HepG2 (cell line): Measurements from ENCODE around the gene MEMO1.

Experiments used
- BRCA1 ChIP-seq: sonication (generic); formaldehyde crosslinking; IDR thresholded peaks from 2 replicates; pipeline ENCODE4 v1.4.0; 2020; ENCODE audit warnings: missing genetic modification reagents
- HMG20B ChIP-seq: conservative IDR thresholded peaks from 2 replicates; pipeline ENCODE4 v1.6.1; 2016; ENCODE audit warnings: missing genetic modification reagents, missing compliant biosample characterization
- NR2F2 ChIP-seq: IDR thresholded peaks from 2 replicates; pipeline ENCODE4 v1.6.1; 2012; ENCODE audit warnings: low read depth, inconsistent platforms, borderline replicate concordance
- PATZ1 ChIP-seq: sonication (generic); formaldehyde crosslinking; IDR thresholded peaks from 2 replicates; pipeline ENCODE4 v1.4.0; 2020; ENCODE audit warnings: missing genetic modification reagents
- POLR2AphosphoS5 ChIP-seq: IDR thresholded peaks from 2 replicates; pipeline ENCODE4 v1.6.1; 2012; ENCODE audit warnings: low read depth, low read length
- SMARCE1 ChIP-seq: fragments of 450-650 bp; IDR thresholded peaks from 2 replicates; pipeline ENCODE4 v1.6.1; 2017; ENCODE audit warnings: borderline replicate concordance
- ZKSCAN8 ChIP-seq: IDR thresholded peaks from 2 replicates; pipeline ENCODE4 v1.6.1; 2016; ENCODE audit warnings: borderline replicate concordance, missing genetic modification reagents, missing compliant biosample characterization
- TF ChIP-seq, protein P1 (sequence below), 2 experiments: sonication (generic) in 1 of 2; formaldehyde crosslinking in 1 of 2; IDR thresholded peaks; 2 replicates each; pipeline versions ENCODE4 v1.5.1 to v1.6.1; 2011 to 2020; ENCODE audit warnings: borderline replicate concordance in 1 of 2, low read depth in 1 of 2, low read length in 1 of 2, mild to moderate bottlenecking in 1 of 2, missing genetic modification reagents in 1 of 2, moderate library complexity in 1 of 2
- TF ChIP-seq, protein P2 (sequence below): sonication (generic); formaldehyde crosslinking; IDR thresholded peaks from 2 replicates; pipeline ENCODE4 v1.5.0; 2020; ENCODE audit warnings: mild to moderate bottlenecking, missing genetic modification reagents, moderate library complexity

DNA sequence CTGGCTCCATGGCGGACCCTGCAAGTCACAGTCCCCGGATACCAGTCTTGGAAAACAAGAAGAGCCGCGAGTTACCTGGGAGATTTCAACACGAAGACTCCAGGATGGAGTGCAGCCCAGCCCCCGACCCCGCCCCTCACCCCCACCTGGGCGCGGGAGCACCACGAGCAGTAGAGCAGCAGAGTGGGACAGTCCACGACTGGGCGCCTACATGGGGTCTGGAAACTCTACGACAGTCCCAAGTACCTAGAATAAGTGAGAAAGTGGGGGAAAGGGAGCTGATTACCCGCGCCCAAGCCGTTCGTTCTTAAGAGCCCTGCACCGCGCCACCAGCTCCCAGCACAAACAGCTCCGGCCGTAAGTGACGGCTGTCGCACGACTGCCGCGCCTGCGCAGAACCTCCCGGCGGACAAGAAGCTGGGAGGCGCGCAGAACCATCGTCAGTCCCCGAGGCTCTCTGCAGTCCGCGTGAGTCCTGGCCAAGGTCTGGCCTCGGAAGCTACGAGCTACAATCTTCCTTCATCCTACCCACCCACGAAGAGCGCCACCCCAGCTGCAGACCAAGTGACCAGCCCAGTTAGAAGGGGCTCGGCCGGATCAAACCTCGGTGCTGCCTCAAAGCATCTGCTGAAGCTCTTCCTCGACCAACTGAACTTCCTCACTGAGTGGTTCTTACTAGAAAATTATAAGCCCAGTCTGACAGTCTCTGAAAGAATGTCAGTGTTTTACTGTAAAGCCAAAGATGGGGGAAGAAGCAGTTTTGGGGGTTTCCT lies 28.8 kb upstream of the MEMO1 start, which contains the start of gene DPY30:
- TF ChIP-seq HMG20B (CRISPR knock-in tag): no peak; the same call in none of the 2 replicates
- peak; percentile 23; the same call in 1 of the 2 replicates for TF ChIP-seq PATZ1 (CRISPR knock-in tag)
- no peak for TF ChIP-seq SMARCE1
- peak; percentile 58; the same call in 1 of the 2 replicates for TF ChIP-seq ZKSCAN8
- 0 out of 2 replicates have a peak, but pooled peaks have one; percentile 92 for TF ChIP-seq BRCA1 (CRISPR knock-in tag)
- TF ChIP-seq NR2F2: peak; percentile 42; the same call in 1 of the 2 replicates
- TF ChIP-seq POLR2AphosphoS5: peak; percentile 99
- TF ChIP-seq, protein P1, sequence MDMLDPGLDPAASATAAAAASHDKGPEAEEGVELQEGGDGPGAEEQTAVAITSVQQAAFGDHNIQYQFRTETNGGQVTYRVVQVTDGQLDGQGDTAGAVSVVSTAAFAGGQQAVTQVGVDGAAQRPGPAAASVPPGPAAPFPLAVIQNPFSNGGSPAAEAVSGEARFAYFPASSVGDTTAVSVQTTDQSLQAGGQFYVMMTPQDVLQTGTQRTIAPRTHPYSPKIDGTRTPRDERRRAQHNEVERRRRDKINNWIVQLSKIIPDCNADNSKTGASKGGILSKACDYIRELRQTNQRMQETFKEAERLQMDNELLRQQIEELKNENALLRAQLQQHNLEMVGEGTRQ (IDR thresholded peaks at IDR 0.05; ENCODE audit: low read depth, low read length): no peak
- TF ChIP-seq, protein P1 (CRISPR knock-in tag; IDR thresholded peaks at IDR 0.05; ENCODE audit: borderline replicate concordance): no peak
- TF ChIP-seq, protein P2, sequence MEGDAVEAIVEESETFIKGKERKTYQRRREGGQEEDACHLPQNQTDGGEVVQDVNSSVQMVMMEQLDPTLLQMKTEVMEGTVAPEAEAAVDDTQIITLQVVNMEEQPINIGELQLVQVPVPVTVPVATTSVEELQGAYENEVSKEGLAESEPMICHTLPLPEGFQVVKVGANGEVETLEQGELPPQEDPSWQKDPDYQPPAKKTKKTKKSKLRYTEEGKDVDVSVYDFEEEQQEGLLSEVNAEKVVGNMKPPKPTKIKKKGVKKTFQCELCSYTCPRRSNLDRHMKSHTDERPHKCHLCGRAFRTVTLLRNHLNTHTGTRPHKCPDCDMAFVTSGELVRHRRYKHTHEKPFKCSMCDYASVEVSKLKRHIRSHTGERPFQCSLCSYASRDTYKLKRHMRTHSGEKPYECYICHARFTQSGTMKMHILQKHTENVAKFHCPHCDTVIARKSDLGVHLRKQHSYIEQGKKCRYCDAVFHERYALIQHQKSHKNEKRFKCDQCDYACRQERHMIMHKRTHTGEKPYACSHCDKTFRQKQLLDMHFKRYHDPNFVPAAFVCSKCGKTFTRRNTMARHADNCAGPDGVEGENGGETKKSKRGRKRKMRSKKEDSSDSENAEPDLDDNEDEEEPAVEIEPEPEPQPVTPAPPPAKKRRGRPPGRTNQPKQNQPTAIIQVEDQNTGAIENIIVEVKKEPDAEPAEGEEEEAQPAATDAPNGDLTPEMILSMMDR (CRISPR knock-in tag): peak; percentile 60
